ENCODE measurements around the gene SEL1L. TPM values are rescaled to one million over a fixed set of nuclear protein-coding genes. Genes with fewer than 3 reads are reported as not detected.
"Not testable (repeated sequence)": the region's sequence is repeated elsewhere in the genome, so short reads cannot be mapped to it uniquely, and the experiment has no call there.

SEL1L gene
- polyA plus RNA-seq, 1 donor: 89.2 TPM

GRCh38 chr14:81449114-81449513, 84.5 kb downstream of the SEL1L start:
- no peak for DNase-seq

GRCh38 chr14:81447021-81447764, 86.5 kb downstream of the SEL1L start:
- no peak for DNase-seq

GRCh38 chr14:81446279-81447007, 87.2 kb downstream of the SEL1L start:
- no peak for DNase-seq

- DNase-seq: no peak
Measured at GRCh38 chr14:81441626-81442134, 92.0 kb downstream of the SEL1L start.

- no peak for DNase-seq
Measured at GRCh38 chr14:81440041-81440440, 93.6 kb downstream of the SEL1L start.

- DNase-seq: no peak
Measured at GRCh38 chr14:81437244-81437643, 96.4 kb downstream of the SEL1L start.

- DNase-seq: peak; percentile 87
Measured at GRCh38 chr14:81436296-81437138, 97.1 kb downstream of the SEL1L start.

- peak; percentile 66 for DNase-seq
Measured at GRCh38 chr14:81435391-81436295, 98.0 kb downstream of the SEL1L start.

GRCh38 chr14:81435048-81435390, 98.6 kb downstream of the SEL1L start:
- no peak for DNase-seq

- no peak for DNase-seq
Measured at GRCh38 chr14:81434230-81434629, 99.4 kb downstream of the SEL1L start.

- no peak for DNase-seq
Measured at GRCh38 chr14:81433378-81433777, 100.3 kb downstream of the SEL1L start.

- no peak for DNase-seq
Measured at GRCh38 chr14:81432219-81432661, 101.4 kb downstream of the SEL1L start.

- DNase-seq: no peak
Measured at GRCh38 chr14:81430235-81430634, 103.4 kb downstream of the SEL1L start.

- DNase-seq: not testable (repeated sequence)
Measured at GRCh38 chr14:81429749-81430148, 103.9 kb downstream of the SEL1L start.

GRCh38 chr14:81429028-81429427, 104.6 kb downstream of the SEL1L start:
- no peak for DNase-seq

GRCh38 chr14:81427348-81428058, 106.2 kb downstream of the SEL1L start:
- DNase-seq: no peak

GRCh38 chr14:81423504-81423903, 110.1 kb downstream of the SEL1L start:
- no peak for DNase-seq

Measured in left kidney (tissue), 2 donors.